HepG2 (cell line): ENCODE measurements around the gene AGAP3. TPM values are rescaled to one million over a fixed set of nuclear protein-coding genes. Genes with fewer than 3 reads are reported as not detected.

Experiments
- ATAC-seq: fragments of 200-7000 bp; cut with Tn5 transposase; 3 replicates; pipeline ENCODE4 v1.9.1; 2020; ENCODE audit warnings: mild to moderate bottlenecking, moderate library complexity
- BruUV-seq: library from RNA; stranded (reverse); fragments of 400-500 nt; replicated peaks from 2 replicates; lab custom pipeline; 2021; lab: Mats Ljungman, UMichigan
- CTCF ChIA-PET: fragments of 300-600 bp; formaldehyde crosslinking; extraction: SDS; loops from one replicate; lab custom pipeline; 2021; ENCODE audit warnings: low total read pairs, inconsistent platforms, low intra/inter-chr PET ratio; lab: Yijun Ruan, JAX
- POLR2A ChIA-PET: fragments of 350-600 bp; sonication (Branson Sonifier 250); formaldehyde crosslinking; loops from one replicate; lab custom pipeline; 2020; ENCODE audit warnings: antibody characterized with exemption, inconsistent platforms; lab: Yijun Ruan, JAX
- DNase-seq: peaks from one replicate; pipeline ENCODE4 v3.0.0-alpha.2; 2015; ENCODE audit warnings: low spot score
- FAIRE-seq: peaks from 3 replicates; lab custom pipeline; 2011; peaks lifted over from hg19 to GRCh38; lab: Jason Lieb, UNC
- H2AFZ ChIP-seq: one replicate; pipeline ENCODE4 v1.6.1; 2011; ENCODE audit warnings: low read length, inconsistent platforms
- H3K27ac ChIP-seq: fragments of 300-600 bp; 3 replicates; pipeline ENCODE4 v1.8.0; 2011; ENCODE audit warnings: mixed run types, mild to moderate bottlenecking, mixed read lengths, low read length, inconsistent platforms; ENCODE audit not compliant: insufficient read depth; ENCODE audit errors: extremely low read length
- H3K27me3 ChIP-seq, 2 experiments: fragments of 200-600 bp in 1 of 2; 2 replicates in 1 of 2; 3 replicates in 1 of 2; pipeline versions ENCODE4 v1.6.0 to v1.8.0; 2011; ENCODE audit warnings: low read length in 2 of 2, mild to moderate bottlenecking in 2 of 2, moderate library complexity in 2 of 2, inconsistent platforms in 1 of 2; ENCODE audit not compliant: insufficient read depth in 2 of 2, control insufficient read depth in 1 of 2
- H3K36me3 ChIP-seq, 2 experiments: fragments of 200-600 bp in 1 of 2; replicated peaks in 1 of 2; 2 replicates in 1 of 2; 3 replicates in 1 of 2; pipeline versions ENCODE4 v1.5.1 to v1.8.0; 2011; ENCODE audit warnings: low read length in 2 of 2, inconsistent platforms in 1 of 2; ENCODE audit not compliant: insufficient read depth in 2 of 2, control insufficient read depth in 1 of 2
- H3K4me1 ChIP-seq: 2 replicates; pipeline ENCODE4 v1.5.1; 2012; ENCODE audit warnings: low read length, inconsistent platforms; ENCODE audit not compliant: insufficient read depth
- H3K4me2 ChIP-seq: 2 replicates; pipeline ENCODE4 v1.6.0; 2011; ENCODE audit warnings: low read depth, low read length, inconsistent platforms
- H3K4me3 ChIP-seq, 3 experiments: fragments of 200-600 bp in 1 of 3; sonication (generic), shearing (Covaris generic) in 1 of 3; replicated peaks in 1 of 3; 2 replicates each; pipeline ENCODE4 v1.5.1; 2011 to 2016; ENCODE audit warnings: low read length in 3 of 3, inconsistent platforms in 2 of 3, low read depth in 2 of 3, mild to moderate bottlenecking in 2 of 3, control low read depth in 1 of 3, mixed read lengths in 1 of 3; ENCODE audit not compliant: insufficient read depth in 1 of 3
- H3K79me2 ChIP-seq: one replicate; pipeline ENCODE4 v1.6.1; 2011; ENCODE audit warnings: low read length, inconsistent platforms; ENCODE audit not compliant: insufficient read depth
- H3K9ac ChIP-seq: 2 replicates; pipeline ENCODE4 v1.6.0; 2011; ENCODE audit warnings: mild to moderate bottlenecking, low read depth, low read length, inconsistent platforms; ENCODE audit not compliant: insufficient read depth
- H3K9me3 ChIP-seq: 2 replicates; pipeline ENCODE4 v1.5.1; 2012; ENCODE audit warnings: mild to moderate bottlenecking, low read length
- H4K20me1 ChIP-seq: 2 replicates; pipeline ENCODE4 v1.6.0; 2011; ENCODE audit warnings: inconsistent platforms, mild to moderate bottlenecking, low read length, moderate library complexity; ENCODE audit not compliant: insufficient read depth
- ARID2 ChIP-seq: sonication (generic); formaldehyde crosslinking; IDR thresholded peaks from 2 replicates; pipeline ENCODE4 v1.8.1; 2022; ENCODE audit warnings: mild to moderate bottlenecking, missing genetic modification reagents, borderline replicate concordance
- ATF1 ChIP-seq: IDR thresholded peaks from 2 replicates; pipeline ENCODE4 v1.6.1; 2016; ENCODE audit warnings: mild to moderate bottlenecking, control low read depth
- CREB1 ChIP-seq, 2 experiments: fragments of 450-650 bp in 1 of 2; IDR thresholded peaks; 2 replicates each; pipeline ENCODE4 v1.6.1; 2016 to 2017; ENCODE audit warnings: control low read depth in 1 of 2, mild to moderate bottlenecking in 1 of 2, missing compliant biosample characterization in 1 of 2, missing genetic modification characterization in 1 of 2
- HOXA3 ChIP-seq: sonication (generic); formaldehyde crosslinking; IDR thresholded peaks from 2 replicates; pipeline ENCODE4 v1.5.0; 2020; ENCODE audit warnings: missing genetic modification reagents
- MZF1 ChIP-seq: sonication (generic); formaldehyde crosslinking; IDR thresholded peaks from 2 replicates; pipeline ENCODE4 v1.8.1; 2023; ENCODE audit warnings: mild to moderate bottlenecking, missing genetic modification reagents, borderline replicate concordance
- NR3C1 ChIP-seq: sonication (generic); formaldehyde crosslinking; IDR thresholded peaks from 2 replicates; pipeline ENCODE4 v1.4.0; 2020; ENCODE audit warnings: missing genetic modification reagents
- SMARCC2 ChIP-seq: fragments of 450-650 bp; IDR thresholded peaks from 2 replicates; pipeline ENCODE4 v1.6.1; 2017; ENCODE audit warnings: antibody characterized with exemption, mild to moderate bottlenecking
- TOE1 ChIP-seq: sonication (generic); formaldehyde crosslinking; IDR thresholded peaks from 2 replicates; pipeline ENCODE4 v1.4.0; 2020; ENCODE audit warnings: mild to moderate bottlenecking, missing genetic modification reagents
- ZFP62 ChIP-seq: sonication (generic); formaldehyde crosslinking; IDR thresholded peaks from 2 replicates; pipeline ENCODE4 v1.4.0; 2020; ENCODE audit warnings: missing genetic modification reagents
- ZKSCAN8 ChIP-seq: IDR thresholded peaks from 2 replicates; pipeline ENCODE4 v1.6.1; 2016; ENCODE audit warnings: borderline replicate concordance, missing genetic modification reagents, missing compliant biosample characterization
- ZNF234 ChIP-seq: sonication (generic); formaldehyde crosslinking; conservative IDR thresholded peaks from 2 replicates; pipeline ENCODE4 v1.5.1; 2020; ENCODE audit warnings: mild to moderate bottlenecking, missing genetic modification reagents
- ZNF264 ChIP-seq: sonication (generic); formaldehyde crosslinking; IDR thresholded peaks from 2 replicates; pipeline ENCODE4 v1.4.0; 2020; ENCODE audit warnings: missing genetic modification reagents
- ZNF432 ChIP-seq: sonication (generic); formaldehyde crosslinking; IDR thresholded peaks from 2 replicates; pipeline ENCODE4 v1.5.0; 2020; ENCODE audit warnings: missing genetic modification reagents, mild to moderate bottlenecking, borderline replicate concordance
- ZNF550 ChIP-seq: sonication (generic); formaldehyde crosslinking; IDR thresholded peaks from 2 replicates; pipeline ENCODE4 v1.4.0; 2020; ENCODE audit warnings: mild to moderate bottlenecking, missing genetic modification reagents, borderline replicate concordance
- ZNF570 ChIP-seq: sonication (generic); formaldehyde crosslinking; IDR thresholded peaks from 2 replicates; pipeline ENCODE4 v1.4.0; 2020; ENCODE audit warnings: mild to moderate bottlenecking, missing genetic modification reagents, borderline replicate concordance
- ZNF770 ChIP-seq: sonication (generic); formaldehyde crosslinking; IDR thresholded peaks from 2 replicates; pipeline ENCODE4 v1.5.0; 2020; ENCODE audit warnings: mild to moderate bottlenecking, missing genetic modification reagents
- ZSCAN25 ChIP-seq: sonication (generic); formaldehyde crosslinking; IDR thresholded peaks from 2 replicates; pipeline ENCODE4 v1.8.0; 2022; ENCODE audit warnings: mild to moderate bottlenecking, missing genetic modification reagents
- WGBS: methylation state at CpG from one replicate; pipeline ENCODE4 v1.1.6; 2017; ENCODE audit warnings: low lambda C conversion rate; 5-methylcytosine and 5-hydroxymethylcytosine counted together
- in situ Hi-C: cut with HindIII; loops from 2 replicates; pipeline ENCODE4 v1.10.0; 2017; ENCODE audit warnings: low pct_unique_long_range_greater_than_20kb; ENCODE audit not compliant: extremely low pct_ligation_motif_present
- intact Hi-C: fragments of 100-400 bp; cut with micrococcal nuclease; formaldehyde crosslinking; loops from one replicate; pipeline ENCODE4 v1.10.0; 2022; ENCODE audit not compliant: unreplicated experiment
- polyA plus RNA-seq, 8 experiments: library from polyadenylated mRNA; depleted of rRNA in 3 of 8; stranded (reverse) in 7 of 8; unstranded in 1 of 8; fragments of >200 nt; fragmentation: Illumina TruSeq in 4 of 8; extraction: Trizol in 4 of 8; gene quantifications; 2 replicates each; pipeline versions ENCODE4 v1.2.1 to v1.2.3, GENCODE V29; 2011 to 2016; ENCODE audit warnings: low read depth in 4 of 8, missing spikeins in 1 of 8, mixed read lengths in 1 of 8; ENCODE audit not compliant: insufficient read depth in 1 of 8
- total RNA-seq, 5 experiments: library from RNA; depleted of rRNA; stranded (reverse); fragments of >200 nt; fragmentation: Illumina TruSeq; extraction: Trizol; gene quantifications; 2 replicates each; pipeline ENCODE4 v1.2.3, GENCODE V29; 2016; ENCODE audit warnings: low read depth in 1 of 5
- TF ChIP-seq, protein P1 (sequence below): sonication (generic); formaldehyde crosslinking; IDR thresholded peaks from 2 replicates; pipeline ENCODE4 v1.8.1; 2023; ENCODE audit warnings: missing genetic modification reagents, inconsistent platforms, borderline replicate concordance
- TF ChIP-seq, protein P2 (sequence below): sonication (generic); formaldehyde crosslinking; IDR thresholded peaks from 2 replicates; pipeline ENCODE4 v1.4.0; 2020; ENCODE audit warnings: missing genetic modification reagents

The AGAP3 gene
- total and polyA plus RNA-seq, 2 of the 13 experiments (the other 11 are each of a cell fraction or from before 2014, with no cell fraction given), result 31.3 to 61.4 TPM

DNA sequence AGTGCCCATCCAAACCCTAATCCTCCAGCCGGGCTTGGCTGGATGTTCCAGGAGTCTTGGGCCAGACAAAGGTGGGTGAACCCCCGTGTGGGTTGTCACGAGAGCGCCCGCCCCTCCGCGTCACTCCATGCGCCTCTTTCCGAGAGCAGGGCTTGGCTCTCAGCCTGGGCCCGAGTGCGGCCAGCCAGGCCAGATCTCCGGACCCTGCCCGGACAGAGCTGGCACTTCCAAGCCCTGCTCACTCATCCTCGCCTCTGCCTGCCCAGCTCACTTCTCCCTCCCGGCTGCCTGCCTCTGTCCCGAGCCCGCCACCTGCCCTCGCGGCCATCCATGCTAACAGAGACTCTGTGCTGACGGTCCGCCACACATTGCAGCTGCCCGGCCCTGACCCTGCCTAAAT is 34.6 kb downstream of the AGAP3 start:
- H3K27ac ChIP-seq, result no peak overlapping the region
- TF ChIP-seq NR3C1 (CRISPR knock-in tag) (no peak), ZNF550 (CRISPR knock-in tag) (no peak), ZNF570 (CRISPR knock-in tag) (no peak), ARID2 (CRISPR knock-in tag) (no peak), CREB1 (IDR thresholded peaks at IDR 0.05) (no peak), CREB1 (CRISPR knock-in tag; IDR thresholded peaks at IDR 0.05) (no peak), ZFP62 (CRISPR knock-in tag) (no peak), MZF1 (CRISPR knock-in tag) (no peak), ZNF432 (CRISPR knock-in tag) (no peak), HOXA3 (no peak), ZKSCAN8 (no peak), ZNF770 (CRISPR knock-in tag) (no peak), SMARCC2 (no peak), ATF1 (CRISPR knock-in tag) (no peak), ZNF264 (CRISPR knock-in tag) (no peak), ZSCAN25 (CRISPR knock-in tag) (no peak), TOE1 (no peak), ZNF234 (CRISPR knock-in tag) (no peak)
- TF ChIP-seq, protein P1, sequence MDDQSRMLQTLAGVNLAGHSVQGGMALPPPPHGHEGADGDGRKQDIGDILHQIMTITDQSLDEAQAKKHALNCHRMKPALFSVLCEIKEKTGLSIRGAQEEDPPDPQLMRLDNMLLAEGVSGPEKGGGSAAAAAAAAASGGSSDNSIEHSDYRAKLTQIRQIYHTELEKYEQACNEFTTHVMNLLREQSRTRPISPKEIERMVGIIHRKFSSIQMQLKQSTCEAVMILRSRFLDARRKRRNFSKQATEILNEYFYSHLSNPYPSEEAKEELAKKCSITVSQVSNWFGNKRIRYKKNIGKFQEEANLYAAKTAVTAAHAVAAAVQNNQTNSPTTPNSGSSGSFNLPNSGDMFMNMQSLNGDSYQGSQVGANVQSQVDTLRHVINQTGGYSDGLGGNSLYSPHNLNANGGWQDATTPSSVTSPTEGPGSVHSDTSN (CRISPR knock-in tag), result no peak
- TF ChIP-seq, protein P2, sequence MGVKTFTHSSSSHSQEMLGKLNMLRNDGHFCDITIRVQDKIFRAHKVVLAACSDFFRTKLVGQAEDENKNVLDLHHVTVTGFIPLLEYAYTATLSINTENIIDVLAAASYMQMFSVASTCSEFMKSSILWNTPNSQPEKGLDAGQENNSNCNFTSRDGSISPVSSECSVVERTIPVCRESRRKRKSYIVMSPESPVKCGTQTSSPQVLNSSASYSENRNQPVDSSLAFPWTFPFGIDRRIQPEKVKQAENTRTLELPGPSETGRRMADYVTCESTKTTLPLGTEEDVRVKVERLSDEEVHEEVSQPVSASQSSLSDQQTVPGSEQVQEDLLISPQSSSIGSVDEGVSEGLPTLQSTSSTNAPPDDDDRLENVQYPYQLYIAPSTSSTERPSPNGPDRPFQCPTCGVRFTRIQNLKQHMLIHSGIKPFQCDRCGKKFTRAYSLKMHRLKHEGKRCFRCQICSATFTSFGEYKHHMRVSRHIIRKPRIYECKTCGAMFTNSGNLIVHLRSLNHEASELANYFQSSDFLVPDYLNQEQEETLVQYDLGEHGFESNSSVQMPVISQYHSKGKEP, result no peak
- DNase-seq (no peak), ATAC-seq (no peak), FAIRE-seq (no peak)
- intact Hi-C loops, result no loop called here
- POLR2A ChIA-PET, result no interaction called here
- no peaks in the 10 kb centered on the region for H3K4me1 ChIP-seq
- no peak overlapping the region for H3K4me2 ChIP-seq
- no peaks in the 10 kb centered on the region for H3K9me3 ChIP-seq
- no peak overlapping the region for H3K4me3 ChIP-seq
- BruUV-seq, result no TSS peak
- H3K27me3 ChIP-seq, result no peaks in the 10 kb centered on the region
- CTCF ChIA-PET, result no interaction called here
- H4K20me1 ChIP-seq, result peaks cover 11% of the 10 kb centered on the region; the same call in 1 of the 2 replicates
- no peak overlapping the region for H2AFZ ChIP-seq
- H3K79me2 ChIP-seq, result peaks cover 3% of the 10 kb centered on the region
- 98% methylated on average over 22 of the region's 22 CpGs for WGBS
- in situ Hi-C loops, result loop anchor here (10.0 kb wide), 1 partner anchor 184 kb away; no protein-coding TSS in a partner anchor
- H3K36me3 ChIP-seq, result peaks cover 21 to 60% of the 10 kb centered on the region in 2 experiments; a peak in 4 of 5 replicates
- H3K9ac ChIP-seq, result no peak overlapping the region
